ENCODE measurements around the gene PIP5K1A.
"Not testable (repeated sequence)": the region's sequence is repeated elsewhere in the genome, so short reads cannot be mapped to it uniquely, and the experiment has no call there.

The PIP5K1A gene

GRCh38 chr1:151259351-151259750 lies 61.0 kb downstream of the PIP5K1A start:
- DNase-seq = no peak

- DNase-seq = no peak
These were observed 67.3 kb downstream of the PIP5K1A start for GRCh38 chr1:151265446-151266236.

DNA sequence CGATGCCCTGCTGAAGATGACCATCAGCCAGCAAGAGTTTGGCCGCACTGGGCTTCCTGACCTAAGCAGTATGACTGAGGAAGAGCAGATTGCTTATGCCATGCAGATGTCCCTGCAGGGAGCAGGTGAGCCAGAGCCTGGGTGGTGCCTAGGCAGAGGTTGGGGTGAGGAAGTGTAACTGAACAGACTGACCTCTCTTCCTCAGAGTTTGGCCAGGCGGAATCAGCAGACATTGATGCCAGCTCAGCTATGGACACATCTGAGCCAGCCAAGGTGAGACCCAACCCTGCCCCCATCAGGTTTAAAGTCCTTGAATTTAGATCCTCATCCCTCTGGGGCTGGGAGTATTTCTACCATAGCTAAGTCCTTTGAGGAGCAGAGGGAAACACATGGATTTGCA lies 68.0 kb downstream of the PIP5K1A start:
- no peak for DNase-seq

DNA sequence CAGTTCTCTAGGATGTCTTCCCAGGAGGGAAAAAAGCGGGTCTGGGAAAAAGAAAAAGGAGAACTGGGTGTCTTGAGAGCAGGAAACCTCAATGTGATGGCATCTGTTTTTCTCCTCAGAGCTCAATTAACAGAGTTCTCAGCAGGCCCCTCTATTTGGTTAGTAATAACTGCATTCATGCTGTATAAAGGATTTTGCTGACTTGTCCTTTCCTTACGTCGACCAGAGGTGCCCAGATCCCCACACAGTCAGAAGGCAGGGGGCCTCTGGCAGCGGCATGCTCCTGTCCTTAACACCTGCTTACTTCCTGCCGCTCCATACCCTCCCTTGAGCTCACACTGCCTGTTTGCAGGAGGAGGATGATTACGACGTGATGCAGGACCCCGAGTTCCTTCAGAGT lies 68.5 kb downstream of the PIP5K1A start:
- no peak for DNase-seq

- DNase-seq = no peak
These were observed 69.4 kb downstream of the PIP5K1A start for GRCh38 chr1:151267760-151268159.

- no peak for DNase-seq
These were observed 75.6 kb downstream of the PIP5K1A start for GRCh38 chr1:151273924-151274466.

GRCh38 chr1:151275341-151275740 lies 77.0 kb downstream of the PIP5K1A start:
- DNase-seq = not testable (repeated sequence)

DNA sequence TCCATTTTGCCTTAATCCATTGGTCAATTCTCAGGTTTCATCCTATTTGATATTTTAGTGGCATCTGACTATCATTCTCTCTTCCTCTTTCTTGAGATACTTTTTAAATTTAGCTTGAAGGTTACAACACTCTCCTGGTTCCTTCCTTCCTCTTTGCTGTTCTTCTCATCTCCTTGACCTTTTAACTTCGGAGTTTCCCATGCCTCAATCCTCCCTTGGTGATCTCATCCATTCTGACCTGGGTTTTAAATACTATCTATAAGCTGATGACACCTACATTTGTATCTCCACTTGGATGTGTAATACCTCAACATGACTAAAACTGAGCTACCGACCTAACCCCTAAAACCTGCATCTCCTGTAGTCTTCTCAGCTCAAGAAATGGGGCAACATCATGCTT lies 78.9 kb downstream of the PIP5K1A start:
- no peak for DNase-seq

DNA sequence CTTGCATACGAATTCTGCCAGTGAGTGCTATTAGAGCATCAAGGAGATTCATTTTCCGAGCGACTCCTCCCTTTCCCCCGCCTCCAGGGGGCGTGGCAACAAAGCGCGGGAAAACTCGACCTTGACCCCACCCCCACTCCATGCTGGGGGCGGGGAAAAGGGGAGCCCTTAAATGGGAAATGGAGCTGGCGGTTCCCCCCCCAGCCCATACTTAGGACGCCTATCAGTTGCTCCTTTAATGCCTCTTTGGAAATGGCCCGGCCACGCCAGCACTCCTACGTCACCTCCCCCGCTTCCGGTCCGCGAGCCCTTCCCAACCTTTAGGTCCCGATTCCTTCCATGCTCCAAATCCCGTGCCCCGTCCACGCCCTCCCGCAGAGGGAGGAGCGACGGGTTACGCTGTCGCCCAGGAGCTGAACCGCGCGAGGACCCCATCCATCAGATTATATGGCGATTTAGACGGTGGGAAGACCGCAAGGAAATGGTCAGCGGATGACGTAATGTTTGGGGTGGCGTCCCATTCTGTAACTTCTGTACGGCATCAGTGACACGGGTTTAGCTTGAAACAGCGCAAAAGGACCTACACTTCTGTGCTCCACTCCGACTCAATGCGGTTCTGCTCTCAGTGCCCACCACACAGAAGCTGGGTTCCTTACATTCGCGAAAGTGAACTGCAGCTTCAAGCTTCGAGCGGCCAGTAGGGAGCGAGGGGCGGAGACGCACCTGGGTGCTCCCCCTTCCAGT lies 83.0 kb downstream of the PIP5K1A start:
- peak; percentile 100 for DNase-seq

- DNase-seq = peak; percentile 100
These were observed 83.9 kb downstream of the PIP5K1A start, which contains the start of gene ZNF687 for GRCh38 chr1:151281969-151282882. Gene ZNF687 (plus strand): TSS chr1:151282299. CDS start chr1:151286292, 3,993 bp downstream.

GRCh38 chr1:151282883-151283725 lies 84.8 kb downstream of the PIP5K1A start:
- peak; percentile 99 for DNase-seq

GRCh38 chr1:151284013-151284577 lies 85.7 kb downstream of the PIP5K1A start:
- no peak for DNase-seq

DNA sequence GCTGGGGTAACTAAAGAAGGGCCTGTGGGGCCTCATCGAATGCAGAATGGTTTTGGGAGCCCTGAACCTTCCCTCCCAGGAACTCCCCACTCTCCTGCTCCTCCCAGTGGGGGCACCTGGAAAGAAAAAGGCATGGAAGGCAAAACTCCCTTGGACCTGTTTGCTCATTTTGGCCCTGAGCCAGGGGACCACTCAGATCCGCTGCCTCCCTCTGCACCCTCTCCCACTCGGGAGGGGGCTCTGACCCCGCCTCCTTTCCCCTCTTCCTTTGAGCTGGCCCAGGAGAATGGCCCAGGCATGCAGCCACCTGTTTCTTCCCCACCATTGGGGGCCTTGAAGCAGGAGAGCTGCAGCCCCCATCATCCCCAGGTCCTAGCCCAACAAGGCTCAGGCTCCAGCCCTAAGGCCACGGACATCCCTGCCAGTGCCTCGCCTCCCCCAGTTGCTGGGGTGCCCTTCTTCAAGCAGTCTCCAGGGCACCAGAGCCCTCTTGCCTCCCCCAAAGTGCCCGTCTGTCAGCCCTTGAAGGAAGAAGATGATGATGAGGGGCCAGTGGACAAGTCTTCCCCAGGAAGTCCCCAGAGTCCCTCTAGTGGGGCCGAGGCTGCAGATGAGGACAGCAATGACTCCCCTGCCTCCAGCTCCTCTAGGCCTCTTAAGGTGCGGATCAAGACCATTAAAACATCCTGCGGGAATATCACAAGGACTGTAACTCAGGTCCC lies 88.4 kb downstream of the PIP5K1A start:
- no peak for DNase-seq

DNA sequence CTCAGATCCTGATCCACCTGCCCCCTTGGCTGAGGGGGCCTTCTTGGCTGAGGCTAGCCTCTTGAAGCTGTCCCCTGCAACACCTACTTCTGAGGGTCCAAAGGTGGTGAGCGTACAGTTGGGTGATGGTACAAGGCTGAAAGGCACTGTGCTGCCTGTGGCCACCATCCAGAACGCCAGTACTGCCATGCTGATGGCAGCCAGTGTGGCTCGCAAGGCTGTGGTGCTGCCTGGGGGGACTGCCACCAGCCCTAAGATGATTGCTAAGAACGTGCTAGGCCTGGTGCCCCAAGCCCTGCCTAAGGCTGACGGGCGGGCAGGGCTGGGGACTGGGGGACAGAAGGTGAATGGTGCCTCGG lies 89.0 kb downstream of the PIP5K1A start:
- DNase-seq = no peak

DNA sequence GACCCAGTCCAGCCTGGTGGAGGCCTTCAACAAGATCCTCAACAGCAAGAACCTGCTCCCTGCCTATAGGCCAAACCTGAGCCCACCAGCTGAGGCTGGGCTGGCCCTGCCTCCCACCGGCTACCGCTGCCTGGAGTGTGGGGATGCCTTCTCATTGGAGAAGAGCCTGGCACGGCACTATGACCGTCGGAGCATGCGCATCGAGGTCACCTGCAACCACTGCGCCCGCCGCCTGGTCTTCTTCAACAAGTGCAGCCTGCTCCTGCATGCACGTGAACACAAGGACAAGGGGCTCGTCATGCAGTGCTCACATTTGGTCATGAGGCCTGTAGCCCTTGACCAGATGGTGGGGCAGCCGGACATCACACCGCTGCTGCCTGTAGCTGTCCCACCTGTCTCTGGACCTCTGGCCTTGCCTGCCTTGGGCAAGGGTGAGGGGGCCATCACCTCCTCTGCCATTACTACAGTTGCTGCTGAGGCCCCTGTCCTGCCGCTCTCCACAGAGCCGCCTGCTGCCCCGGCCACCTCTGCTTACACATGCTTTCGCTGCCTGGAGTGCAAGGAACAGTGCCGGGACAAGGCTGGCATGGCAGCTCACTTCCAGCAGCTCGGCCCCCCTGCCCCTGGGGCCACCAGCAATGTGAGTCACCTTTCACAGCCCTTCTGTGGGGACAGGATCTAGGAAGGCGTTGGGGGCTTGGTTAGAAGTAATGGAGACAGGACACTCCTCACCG lies 89.6 kb downstream of the PIP5K1A start:
- no peak for DNase-seq

DNA sequence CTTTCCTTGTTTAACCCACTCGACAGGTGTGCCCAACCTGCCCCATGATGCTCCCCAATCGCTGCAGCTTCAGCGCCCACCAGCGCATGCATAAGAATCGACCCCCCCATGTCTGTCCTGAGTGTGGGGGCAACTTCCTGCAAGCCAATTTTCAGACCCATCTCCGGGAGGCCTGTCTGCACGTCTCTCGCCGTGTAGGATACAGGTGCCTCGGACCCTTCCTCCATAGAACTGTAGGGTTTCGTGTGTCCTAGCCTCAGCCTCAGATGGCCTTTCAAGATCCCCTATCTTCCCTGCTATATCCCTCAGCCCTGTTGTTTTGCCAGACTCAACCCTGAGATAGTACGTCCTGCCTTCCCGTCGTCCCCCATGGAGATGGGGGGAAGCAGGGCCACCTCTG lies 90.2 kb downstream of the PIP5K1A start:
- no peak for DNase-seq

DNA sequence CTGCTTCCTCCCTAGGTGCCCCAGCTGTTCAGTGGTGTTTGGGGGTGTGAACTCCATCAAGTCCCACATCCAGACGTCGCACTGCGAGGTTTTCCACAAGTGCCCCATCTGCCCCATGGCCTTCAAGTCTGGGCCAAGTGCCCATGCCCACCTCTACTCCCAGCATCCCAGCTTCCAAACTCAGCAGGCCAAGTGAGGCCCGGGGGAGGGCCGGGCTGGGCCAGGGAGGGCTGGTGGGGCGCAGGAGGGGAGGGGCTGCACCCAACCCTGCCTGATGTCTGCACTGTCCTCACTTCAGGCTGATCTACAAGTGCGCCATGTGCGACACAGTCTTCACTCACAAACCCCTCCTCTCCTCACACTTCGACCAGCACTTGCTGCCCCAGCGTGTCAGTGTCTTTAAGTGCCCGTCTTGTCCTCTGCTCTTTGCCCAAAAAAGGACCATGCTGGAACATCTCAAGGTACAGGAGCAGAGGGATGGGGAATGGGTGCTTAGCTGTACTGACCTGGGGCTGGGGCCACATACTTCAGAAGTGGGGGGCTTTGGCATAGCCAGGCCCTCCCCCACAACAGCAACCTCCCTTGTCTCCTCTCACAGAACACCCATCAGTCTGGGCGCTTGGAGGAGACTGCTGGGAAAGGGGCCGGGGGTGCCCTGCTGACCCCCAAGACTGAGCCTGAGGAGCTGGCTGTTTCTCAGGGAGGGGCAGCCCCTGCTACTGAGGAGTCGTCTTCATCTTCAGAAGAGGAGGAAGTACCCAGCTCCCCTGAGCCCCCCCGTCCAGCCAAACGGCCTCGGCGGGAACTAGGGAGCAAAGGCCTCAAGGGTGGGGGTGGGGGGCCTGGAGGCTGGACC lies 91.0 kb downstream of the PIP5K1A start:
- DNase-seq = no peak

DNA sequence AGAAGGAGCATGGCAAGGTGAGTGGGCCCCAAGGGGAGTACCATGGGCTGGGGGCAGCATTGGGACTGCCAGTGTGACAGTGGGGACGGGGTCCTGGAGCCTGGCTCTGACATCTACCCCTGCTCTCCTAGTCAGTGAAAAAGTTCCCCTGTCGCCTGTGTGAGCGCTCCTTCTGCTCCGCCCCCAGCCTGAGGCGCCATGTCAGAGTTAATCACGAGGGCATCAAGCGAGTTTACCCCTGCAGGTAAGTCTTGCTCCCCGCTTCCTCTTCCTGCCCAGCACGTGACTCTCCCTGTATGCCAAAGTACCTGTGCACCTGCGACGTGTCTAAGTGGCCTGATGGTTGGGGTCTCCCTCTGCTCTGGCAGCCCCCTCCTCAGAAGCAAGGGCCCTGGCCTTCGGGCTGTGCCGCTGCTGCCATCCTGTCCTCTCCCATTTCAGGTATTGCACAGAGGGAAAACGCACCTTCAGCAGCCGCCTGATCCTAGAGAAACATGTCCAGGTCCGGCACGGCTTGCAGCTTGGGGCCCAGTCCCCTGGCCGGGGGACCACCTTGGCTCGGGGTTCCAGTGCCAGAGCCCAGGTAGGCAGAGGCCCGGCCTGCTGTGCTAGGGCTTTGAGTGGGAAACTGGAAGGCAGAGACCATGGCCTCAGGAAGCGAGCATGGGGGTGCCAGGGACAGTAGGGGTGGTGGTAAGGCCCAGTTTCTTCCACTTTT lies 91.8 kb downstream of the PIP5K1A start:
- DNase-seq = no peak

All from DMS 273 treated with DMSO at 0.1 percent for 48 hours (cell line).